Brain pericyte (primary cell): ENCODE data around the gene SMLR1.

Experiments
- DNase-seq: peaks from one replicate; pipeline ENCODE4 v3.0.0-alpha.2; 2012; ENCODE audit warnings: low read depth, low spot score

Gene SMLR1

DNA sequence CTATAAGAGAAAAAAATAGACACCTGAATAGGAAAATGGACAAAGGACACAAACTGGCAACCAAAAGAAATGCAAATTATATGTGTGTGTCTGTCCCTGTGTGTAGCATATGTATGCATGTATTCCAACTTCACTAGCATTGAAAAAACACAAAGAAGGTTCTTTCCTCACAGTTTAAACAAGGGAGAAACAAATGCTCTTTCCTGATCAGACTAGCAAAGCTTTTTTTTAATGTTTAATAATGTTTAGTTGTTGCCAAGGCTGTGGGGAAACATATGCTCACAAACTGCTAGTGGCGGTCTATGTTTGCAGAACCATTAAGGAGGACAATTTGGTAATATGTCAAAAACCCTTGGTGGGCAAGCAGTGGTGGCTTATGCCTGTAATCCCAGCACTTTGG is 22.4 kb downstream of the SMLR1 start:
- no peak for DNase-seq

DNA sequence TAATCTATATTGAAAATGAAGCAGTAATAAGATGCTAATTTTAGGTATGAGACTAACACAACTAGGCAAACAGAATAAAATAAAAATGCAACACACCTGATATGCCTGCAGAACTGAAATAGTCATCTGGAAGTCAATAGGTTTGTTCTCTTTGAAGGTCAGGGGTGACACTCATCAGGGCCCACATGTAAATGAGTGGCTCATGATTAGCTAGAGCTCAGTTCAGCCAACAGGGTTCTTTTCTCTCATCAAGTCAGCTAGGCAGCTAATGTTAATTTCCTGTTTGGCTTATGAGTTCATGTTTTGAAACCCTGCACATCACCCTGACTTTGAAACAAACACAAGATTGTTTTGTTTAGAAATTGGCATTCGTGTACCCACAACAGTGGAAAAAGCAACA is 23.8 kb downstream of the SMLR1 start:
- DNase-seq: no peak

DNA sequence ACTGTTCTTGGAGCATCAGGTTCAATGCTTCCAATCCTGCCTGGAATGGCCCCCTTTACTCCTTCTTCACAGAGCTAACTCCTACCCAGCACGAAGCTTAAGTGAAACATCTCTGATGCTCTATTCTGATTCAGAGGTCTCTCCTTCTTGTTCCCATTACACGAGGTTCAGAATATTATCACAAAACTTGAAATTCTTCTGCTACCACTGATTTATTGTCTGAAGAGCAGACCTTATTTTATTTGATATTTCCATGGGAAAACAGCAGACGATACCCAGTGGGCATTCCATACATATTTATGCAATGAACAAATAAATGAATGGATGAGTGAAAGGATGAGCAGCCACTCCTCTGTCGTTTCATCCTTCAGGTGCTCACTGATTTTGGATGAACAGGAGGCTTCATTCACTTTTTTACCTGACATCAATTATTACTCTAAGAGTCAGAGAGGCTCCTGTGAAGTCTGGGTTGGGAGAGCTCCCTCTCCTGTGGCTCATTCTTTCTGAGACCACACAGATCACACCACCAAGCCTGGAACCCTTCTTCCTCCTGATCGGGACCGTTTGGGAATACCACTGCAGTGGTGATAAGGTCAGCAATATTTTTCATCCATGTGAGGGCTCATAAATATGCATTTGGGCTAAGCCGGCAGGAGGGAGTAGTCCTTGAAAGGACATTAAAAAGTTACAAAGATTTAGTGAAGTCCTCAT is 25.8 kb downstream of the SMLR1 start:
- no peak for DNase-seq

DNA sequence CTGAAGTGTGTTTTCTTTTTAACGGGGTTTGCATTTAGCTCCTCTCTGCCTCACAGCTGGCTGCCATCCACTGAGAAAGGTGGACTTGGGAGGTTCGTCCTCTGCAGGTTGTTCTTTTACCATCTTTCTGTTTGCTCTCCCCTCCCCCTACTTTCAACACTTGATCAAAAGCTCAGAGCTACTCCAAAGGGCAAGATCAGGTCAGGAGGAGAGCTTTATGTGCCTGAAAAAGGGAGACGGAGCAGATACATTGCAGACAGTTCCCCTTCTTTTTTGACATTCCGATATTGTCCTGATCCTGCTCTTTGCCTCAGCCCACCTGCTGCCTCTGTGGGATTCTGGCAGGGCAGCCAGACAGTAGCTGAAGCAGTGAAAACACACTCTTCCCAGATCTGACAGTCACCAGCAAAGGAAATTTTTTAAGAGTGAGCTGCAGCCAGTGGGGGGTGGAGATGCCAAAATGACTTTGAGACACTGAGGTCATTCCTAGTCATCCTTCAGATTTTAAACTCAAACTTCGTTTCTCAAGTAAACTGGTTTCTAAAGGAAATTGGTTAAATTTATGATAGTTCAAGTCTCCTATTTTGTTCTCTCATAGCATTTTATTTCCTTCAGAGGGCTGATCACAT is 26.5 kb downstream of the SMLR1 start:
- DNase-seq: no peak

DNA sequence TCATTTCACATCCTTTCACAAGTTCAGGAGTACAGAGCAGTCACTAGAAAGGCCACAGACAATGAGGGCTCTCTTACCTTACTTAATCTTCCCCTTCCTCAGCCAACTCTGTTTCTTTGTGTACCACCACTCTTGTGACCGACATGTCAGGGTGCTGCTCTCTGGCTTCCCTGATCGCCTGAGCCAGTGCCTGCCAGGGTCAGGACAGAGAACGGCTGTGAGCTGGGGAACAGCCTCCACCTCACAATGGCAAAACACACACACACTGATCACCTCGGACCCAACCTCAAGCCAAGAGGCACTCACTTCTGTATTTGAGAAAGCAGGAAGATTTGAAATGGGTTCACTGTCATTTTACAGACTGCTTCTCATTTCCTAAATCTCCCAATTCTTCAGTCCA is 30.8 kb downstream of the SMLR1 start:
- no peak for DNase-seq

DNA sequence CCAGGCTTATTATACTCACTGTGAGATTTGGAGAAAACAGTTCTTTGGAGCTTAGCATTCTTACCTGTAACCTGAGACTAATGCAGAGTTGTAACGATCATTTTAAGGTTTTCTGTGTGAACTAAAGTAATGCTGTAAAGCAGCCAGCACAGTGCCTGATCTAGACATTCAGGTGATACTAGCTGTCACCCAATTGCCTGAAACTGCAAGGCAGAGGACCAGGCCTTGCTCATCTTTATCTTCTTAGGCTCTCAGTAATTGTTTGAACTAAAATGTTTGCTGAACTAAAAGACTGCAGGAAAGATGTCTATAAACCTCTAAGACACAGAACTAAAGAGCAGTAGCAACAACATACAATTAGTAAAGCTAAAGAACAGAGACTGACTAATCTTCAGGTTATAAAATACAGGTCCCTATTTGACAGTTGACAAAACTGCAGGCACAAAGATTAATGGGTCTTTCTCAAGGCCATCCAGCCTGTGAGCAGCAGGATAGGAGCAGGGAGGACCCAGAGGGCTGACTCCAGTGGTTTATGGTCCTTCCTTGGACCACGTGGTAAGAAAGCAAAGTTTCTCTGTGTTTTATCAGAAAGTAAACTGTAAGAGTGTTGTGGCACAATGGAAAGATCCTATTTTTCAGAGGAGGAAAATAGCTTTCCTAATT is 31.4 kb downstream of the SMLR1 start:
- no peak for DNase-seq

DNA sequence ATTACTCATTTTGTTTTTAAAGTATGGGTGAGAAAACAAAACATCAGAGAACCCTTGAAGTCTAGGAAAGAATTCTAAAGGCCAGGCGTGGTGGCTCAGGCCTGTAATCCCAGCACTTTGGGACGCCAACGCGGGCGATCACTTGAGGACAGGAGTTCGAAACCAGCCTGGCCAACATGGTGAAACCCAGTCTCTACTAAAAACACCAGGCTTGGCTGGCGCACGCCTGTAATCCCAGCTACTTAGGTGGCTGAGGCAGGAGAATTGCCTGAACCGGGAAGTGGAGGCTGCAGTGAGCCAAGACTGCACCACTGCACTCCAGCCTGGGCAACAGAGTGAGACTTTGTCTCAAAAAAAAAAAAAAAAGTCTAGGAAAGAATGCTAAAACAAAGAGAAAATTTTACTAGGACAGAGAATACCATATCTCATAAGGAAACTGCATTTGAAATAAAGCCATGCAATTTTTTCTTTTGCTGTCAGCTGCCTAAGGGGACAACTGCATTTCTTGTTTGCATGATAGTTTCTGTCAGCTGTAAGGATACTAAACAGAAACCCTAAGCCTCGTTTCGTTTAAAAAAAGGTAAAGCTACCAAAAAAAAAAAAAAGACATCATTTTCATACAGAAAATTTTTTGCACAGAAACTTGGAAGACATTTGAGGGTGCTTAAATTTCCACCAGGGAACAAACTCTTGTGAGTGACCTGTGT is 32.1 kb downstream of the SMLR1 start:
- DNase-seq: no peak

DNA sequence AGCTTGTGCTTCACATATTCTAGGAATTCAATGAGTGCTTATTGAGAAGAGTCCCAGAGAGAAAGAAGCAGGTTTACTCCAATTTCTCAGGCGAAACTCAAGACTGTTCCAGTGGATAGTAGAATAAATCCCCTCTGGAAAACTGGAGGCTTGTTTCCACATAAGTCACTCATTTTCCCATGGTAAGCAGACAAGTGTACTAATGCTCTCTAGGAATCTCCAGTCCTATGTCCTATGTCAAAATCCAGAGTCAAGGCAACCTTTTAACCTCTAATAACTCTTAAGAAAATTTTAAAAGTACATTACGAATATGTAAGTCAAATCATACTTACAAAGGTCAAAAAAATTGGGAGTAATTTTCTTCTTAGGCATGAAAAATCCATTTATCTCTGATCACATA is 35.2 kb downstream of the SMLR1 start:
- DNase-seq: no peak

DNA sequence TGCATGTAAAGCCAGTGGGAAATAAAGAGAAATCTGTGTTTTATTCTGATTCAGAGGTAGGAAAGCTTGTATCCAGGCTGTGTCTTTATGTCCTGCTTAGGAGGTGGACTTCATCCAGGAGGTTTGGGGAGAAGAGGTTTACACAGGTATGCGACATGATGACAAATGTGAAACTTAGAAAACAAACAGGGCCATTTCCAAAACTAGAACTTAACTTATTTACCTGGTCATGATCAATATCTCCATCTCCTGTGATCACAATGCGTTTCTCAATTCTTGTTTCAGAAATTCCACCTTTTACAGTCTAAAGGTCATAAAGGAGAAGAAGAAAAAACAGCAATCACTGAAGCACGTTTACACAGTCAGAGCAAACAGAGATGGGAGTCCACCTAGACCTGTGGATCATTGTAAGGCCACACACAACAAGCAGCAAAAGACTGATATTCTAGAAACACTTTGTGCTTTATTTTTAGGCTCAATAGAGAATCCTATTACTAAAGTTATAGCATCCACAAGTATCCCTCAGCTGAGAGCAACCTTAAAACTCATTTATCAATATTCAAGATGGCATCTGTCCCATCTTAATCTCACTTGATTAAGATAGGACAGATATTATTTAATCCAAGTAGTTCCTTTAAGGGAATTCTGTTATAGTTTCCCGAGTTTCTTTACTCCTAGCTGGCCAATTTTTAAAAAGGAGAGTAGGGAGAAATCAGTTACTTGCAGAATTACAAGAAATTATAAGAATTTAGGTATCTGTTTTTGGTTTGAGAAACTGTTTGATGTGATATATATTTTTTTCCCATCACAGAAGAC is 36.4 kb downstream of the SMLR1 start:
- no peak for DNase-seq

DNA sequence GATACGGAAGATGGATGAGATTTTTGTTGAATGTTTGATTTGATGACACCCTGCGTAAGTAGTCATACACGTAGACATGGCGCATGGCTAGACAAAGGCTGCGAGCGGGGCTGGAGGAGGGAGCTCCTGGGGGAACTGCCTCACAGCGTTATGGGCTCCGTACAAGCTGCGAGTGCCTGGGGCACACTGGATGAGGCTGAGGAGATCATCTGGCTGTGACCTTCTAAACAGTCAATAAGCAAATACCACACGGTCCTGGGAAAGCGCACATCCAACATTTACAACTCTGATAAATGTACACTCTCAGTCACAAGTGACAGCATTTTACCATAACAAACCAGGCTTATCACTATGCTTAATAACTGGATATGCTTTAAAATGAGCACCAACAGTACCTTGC is 37.1 kb downstream of the SMLR1 start:
- no peak for DNase-seq

DNA sequence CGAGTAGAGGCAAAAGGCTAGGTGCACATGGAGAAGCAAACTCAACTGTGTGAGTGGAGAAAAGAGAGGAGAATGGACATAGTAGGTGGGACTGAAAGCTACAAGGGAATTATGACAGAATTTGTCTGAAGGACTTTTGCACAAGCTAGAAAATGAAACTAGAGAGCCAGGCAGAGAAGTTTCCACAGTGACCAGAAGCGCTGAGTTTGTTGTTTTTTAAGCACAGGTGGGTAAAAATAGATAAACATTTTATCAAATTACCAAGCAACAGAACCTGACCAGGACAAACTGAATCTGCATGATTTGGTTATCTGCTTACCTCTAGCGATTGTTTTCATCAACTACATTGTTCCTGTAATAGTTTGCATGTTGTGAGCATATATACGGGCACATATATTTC is 38.6 kb downstream of the SMLR1 start:
- no peak for DNase-seq

DNA sequence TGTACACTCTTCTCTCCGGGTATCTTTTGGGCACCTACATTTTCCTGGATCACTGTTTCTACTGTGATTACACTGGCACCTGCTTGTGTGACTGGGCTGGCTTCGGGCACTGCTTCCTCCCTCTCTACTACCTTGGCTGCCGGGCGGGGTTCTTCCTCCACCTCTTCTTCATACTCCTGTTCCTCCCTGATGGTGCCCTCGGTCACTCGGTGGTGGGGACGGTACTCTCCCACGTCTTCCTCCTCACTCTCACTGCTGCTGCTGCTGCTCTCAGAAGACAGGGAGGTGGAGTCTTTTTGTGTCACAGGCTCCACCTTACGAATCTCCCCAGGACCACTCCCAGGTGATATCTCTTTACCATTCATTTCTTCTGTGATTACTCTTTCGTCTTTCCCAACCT is 42.5 kb downstream of the SMLR1 start:
- no peak for DNase-seq

DNA sequence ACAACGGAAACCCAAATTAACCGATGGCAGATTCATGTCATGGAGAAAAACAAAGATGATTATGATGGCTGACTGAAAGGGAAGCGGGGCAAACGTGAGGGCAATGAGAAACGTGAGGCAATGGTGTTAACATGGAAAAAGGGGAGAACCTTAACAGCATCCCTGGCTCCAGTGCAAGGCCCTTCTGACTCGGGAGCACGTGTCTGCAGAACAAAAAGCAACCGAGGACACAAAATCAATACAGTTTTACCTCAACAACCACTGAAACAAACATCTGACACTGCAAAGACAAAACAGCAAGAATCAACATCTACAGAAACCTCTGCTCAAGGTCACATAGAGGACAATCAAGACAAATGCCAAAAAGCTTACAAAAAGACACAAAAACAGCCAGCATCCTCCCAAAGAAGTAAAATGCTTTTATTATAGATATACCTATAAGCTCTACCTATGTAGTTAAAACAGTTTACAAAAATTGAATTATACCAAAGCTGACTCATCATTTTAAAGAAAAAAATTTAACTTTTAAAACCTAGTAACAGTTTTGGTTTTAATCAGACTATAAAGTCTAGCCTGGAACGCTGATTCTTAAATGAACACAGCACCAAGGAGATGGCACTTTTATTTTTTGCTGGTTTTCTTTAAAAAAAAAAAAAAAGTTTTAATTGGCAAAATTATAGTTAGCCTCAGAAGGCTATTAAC is 43.1 kb downstream of the SMLR1 start:
- no peak for DNase-seq

DNA sequence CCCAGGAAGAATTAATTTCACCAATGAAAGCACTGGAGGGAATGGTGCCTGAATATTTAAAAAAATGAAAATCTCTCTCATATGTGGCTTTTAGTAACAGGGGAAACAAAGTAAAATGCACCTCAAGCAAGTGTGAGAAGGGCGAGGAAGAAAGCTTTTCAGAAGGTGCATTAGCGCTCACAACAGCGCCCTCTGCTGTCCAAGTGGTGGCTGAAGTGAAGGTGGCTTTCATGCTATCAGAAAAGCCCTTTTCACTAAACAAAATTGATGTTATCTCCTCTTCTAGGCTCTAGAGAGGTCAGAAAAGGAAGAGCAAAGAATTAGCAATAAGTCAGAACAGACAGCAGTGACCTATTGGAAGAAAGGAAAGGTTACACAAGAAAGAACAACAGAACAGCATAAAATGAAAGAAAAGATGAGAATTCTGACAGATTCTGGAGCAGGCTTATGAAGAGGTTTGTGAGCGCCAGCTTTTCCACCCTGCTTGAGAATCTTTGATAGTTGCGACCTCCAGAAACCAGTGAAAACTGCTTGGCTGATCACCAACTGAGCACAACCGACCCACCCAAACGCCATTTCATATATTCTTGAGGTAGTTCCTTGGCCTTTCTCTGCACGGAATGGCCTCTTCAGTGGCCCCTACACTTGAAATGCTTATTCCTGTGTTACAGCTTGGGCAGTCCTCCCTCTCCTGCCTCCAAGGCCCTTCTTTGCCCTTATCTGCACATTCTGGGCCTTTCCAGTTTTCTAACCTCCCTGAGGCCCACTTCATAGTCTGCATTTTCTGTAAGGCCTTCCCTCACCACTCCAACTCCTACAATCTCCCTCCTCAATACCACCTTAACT is 45.3 kb downstream of the SMLR1 start:
- no peak for DNase-seq

DNA sequence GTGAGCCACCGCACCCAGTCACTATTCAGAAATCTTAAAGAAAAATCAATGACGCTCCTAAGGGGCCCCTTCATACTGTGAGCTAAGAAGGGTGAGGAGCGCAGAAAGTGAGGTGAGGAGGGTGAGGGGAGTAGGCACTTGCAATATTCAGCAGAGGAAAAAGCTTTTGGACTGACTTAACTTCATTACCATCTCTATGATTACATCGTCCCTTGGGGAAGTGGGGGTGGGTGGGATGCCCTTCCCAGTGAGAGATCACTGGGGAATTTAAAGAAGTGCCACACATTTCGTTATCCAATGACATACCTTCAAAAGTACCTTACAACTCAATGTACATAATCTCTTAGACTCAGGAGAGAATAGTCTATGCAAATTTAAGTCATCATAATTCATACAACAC is 46.5 kb downstream of the SMLR1 start:
- DNase-seq: no peak

DNA sequence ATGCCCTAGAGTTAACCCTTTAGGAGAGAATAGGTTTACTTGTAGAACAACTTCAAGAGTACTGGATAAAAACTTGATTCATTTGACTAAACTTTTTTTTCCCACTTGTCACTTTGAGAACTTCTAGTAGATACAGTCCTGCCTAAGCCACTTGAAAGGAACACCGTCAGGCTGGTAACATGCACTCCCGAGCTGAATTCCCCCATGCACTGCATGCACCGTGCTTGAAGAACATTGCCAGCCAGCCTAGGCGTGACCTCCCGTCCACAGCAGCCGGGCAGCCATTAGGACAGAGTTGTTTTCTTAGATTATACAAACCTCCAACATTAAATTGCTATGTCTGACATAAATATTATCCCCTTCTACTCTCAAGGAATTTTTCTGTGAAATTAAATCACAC is 52.6 kb downstream of the SMLR1 start:
- DNase-seq: no peak

DNA sequence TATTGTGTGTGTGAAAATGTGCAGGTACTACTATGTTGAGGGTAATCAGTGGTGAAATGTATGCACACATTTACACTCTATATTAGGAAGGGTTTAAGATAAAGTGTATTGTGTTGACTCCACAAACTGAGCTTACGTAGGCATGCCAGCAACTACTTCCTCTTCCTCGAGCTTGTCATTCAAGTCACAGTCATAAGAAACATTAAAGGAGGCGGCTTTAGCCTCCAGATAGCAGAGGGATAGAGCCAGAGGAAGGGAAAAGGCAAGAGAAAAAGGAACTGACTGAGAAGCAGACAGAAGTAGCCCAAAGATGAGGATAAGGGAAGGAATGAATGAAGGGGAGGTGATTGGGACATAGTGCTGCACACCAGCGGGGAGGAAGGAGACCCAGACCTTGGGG is 55.2 kb downstream of the SMLR1 start:
- no peak for DNase-seq

DNA sequence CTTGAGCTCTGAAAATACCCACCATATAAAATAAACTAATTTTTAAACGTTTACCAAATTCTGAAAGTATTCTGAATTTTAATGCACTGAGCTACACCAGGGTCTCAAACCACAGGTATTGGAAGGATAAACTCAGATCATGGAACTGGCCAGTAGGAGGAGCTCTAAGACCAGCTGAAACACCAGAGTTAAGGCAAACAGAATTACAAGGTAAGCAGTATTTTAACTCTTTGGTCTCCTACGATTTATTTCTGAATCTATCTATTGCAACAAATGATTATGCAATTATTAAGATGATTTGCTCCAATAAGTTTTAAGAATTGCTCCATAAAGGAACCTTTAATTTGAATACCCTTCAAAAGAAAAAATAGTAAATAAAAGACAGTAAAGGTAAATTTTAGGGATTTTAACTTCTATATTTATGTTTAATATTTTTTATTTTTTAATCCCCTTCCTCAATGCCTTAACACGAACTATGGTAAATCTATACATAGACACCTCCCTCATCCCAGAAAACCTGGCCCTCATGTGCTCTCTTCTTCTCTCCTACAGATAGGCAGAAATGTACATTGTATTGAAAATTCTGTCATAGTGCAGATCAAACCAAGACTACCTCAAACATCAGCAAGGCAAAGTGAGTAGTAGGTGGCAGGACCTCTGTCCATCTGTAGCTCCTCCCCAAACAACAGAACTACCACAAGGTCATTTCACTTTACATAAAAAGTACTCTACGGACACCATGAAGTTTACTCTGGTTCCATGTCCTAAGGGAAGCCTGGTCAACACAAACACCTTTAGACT is 58.4 kb downstream of the SMLR1 start:
- peak; percentile 44 for DNase-seq
